H7 (cell line): Measurements from ENCODE around the gene NGFR. TPM values are rescaled to one million over a fixed set of nuclear protein-coding genes. Genes with fewer than 3 reads are reported as not detected.
"Not testable (repeated sequence)": the region's sequence is repeated elsewhere in the genome, so short reads cannot be mapped to it uniquely, and the experiment has no call there.

Source experiments
- DNase-seq: peaks from one replicate; pipeline ENCODE4 v3.0.0; 2012
- H3K27me3 ChIP-seq: 2 replicates; pipeline ENCODE4 v1.6.0; 2011; ENCODE audit warnings: mild to moderate bottlenecking, low read length; ENCODE audit not compliant: control insufficient read depth, insufficient read depth
- H3K36me3 ChIP-seq: replicated peaks from 2 replicates; pipeline ENCODE4 v1.5.1; 2011; ENCODE audit warnings: low read length; ENCODE audit not compliant: control insufficient read depth, insufficient read depth
- H3K4me3 ChIP-seq: 2 replicates; pipeline ENCODE4 v1.5.1; 2011; ENCODE audit warnings: low read depth, mild to moderate bottlenecking, control low read depth, low read length, moderate library complexity; ENCODE audit not compliant: insufficient read depth
- total RNA-seq: library from RNA; depleted of rRNA; stranded (reverse); fragments of >200 nt; shearing (Covaris generic); gene quantifications from 2 replicates; pipeline ENCODE4 v1.2.3, GENCODE V29; 2014

NGFR gene
- total RNA-seq, 1 experiment from 2014 or later = 8.7 TPM

GRCh38 chr17:49497148-49498028 is 2.3 kb downstream of the NGFR start:
- peaks cover 46% of the 10 kb centered on the region for H3K27me3 ChIP-seq
- DNase-seq = peak; percentile 92
- H3K36me3 ChIP-seq = no peaks in the 10 kb centered on the region
- H3K4me3 ChIP-seq = peak overlapping the region; percentile 69

GRCh38 chr17:49498029-49498615 is 3.0 kb downstream of the NGFR start:
- peaks cover 46% of the 10 kb centered on the region for H3K27me3 ChIP-seq
- H3K36me3 ChIP-seq = no peaks in the 10 kb centered on the region
- H3K4me3 ChIP-seq = peak overlapping the region; percentile 69
- DNase-seq = peak; percentile 85

GRCh38 chr17:49501496-49501895 is 6.4 kb downstream of the NGFR start:
- no peak for DNase-seq
- Histone ChIP-seq H3K27me3 (peaks cover 25% of the 10 kb centered on the region), H3K4me3 (no peak overlapping the region), H3K36me3 (no peaks in the 10 kb centered on the region)

- peaks cover 17% of the 10 kb centered on the region for H3K27me3 ChIP-seq
- H3K4me3 ChIP-seq = no peak overlapping the region
- DNase-seq = no peak
- H3K36me3 ChIP-seq = no peaks in the 10 kb centered on the region
Observed at GRCh38 chr17:49502254-49502653, 7.2 kb downstream of the NGFR start.

GRCh38 chr17:49502680-49503079 is 7.6 kb downstream of the NGFR start:
- not testable (repeated sequence) for H3K36me3 ChIP-seq, H3K4me3 ChIP-seq, DNase-seq
- H3K27me3 ChIP-seq = peaks cover 16% of the 10 kb centered on the region

GRCh38 chr17:49504369-49504768 is 9.3 kb downstream of the NGFR start:
- Histone ChIP-seq H3K4me3 (no peak overlapping the region), H3K27me3 (peaks cover 4% of the 10 kb centered on the region; the same call in 1 of the 2 replicates), H3K36me3 (no peaks in the 10 kb centered on the region)
- DNase-seq = no peak

GRCh38 chr17:49505854-49506253 is 10.8 kb downstream of the NGFR start:
- Histone ChIP-seq H3K36me3 (no peaks in the 10 kb centered on the region; the same call in 1 of the 2 replicates), H3K4me3 (no peak overlapping the region), H3K27me3 (peaks cover 4% of the 10 kb centered on the region; the same call in 1 of the 2 replicates)
- no peak for DNase-seq

- Histone ChIP-seq H3K27me3 (peaks cover 4% of the 10 kb centered on the region; the same call in 1 of the 2 replicates), H3K4me3 (no peak overlapping the region), H3K36me3 (no peaks in the 10 kb centered on the region; the same call in 1 of the 2 replicates)
- DNase-seq = no peak
Observed at GRCh38 chr17:49506282-49506681, 11.2 kb downstream of the NGFR start.

- no peak overlapping the region for H3K4me3 ChIP-seq
- peak; percentile 86 for DNase-seq
Observed at GRCh38 chr17:49508061-49508865, 13.2 kb downstream of the NGFR start.

GRCh38 chr17:49508866-49509587 is 13.9 kb downstream of the NGFR start:
- Histone ChIP-seq H3K36me3 (no peaks in the 10 kb centered on the region; the same call in 1 of the 2 replicates), H3K4me3 (no peak overlapping the region), H3K27me3 (peaks cover 4% of the 10 kb centered on the region; the same call in 1 of the 2 replicates)
- no peak for DNase-seq

More at GRCh38 chr17:49508061-49508865, 13.2 kb downstream of the NGFR start:
- H3K27me3 ChIP-seq = peaks cover 4% of the 10 kb centered on the region; the same call in 1 of the 2 replicates
- no peaks in the 10 kb centered on the region; the same call in 1 of the 2 replicates for H3K36me3 ChIP-seq

GRCh38 chr17:49509588-49509917 is 14.5 kb downstream of the NGFR start:
- Histone ChIP-seq H3K36me3 (no peaks in the 10 kb centered on the region; the same call in 1 of the 2 replicates), H3K4me3 (no peak overlapping the region), H3K27me3 (peaks cover 4% of the 10 kb centered on the region; the same call in 1 of the 2 replicates)
- DNase-seq = no peak

- no peak for DNase-seq
Observed at GRCh38 chr17:49510059-49510719, 15.1 kb downstream of the NGFR start.

GRCh38 chr17:49510720-49511110 is 15.6 kb downstream of the NGFR start:
- no peak for DNase-seq
- Histone ChIP-seq H3K4me3 (no peak overlapping the region), H3K27me3 (peaks cover 4% of the 10 kb centered on the region; the same call in 1 of the 2 replicates), H3K36me3 (no peaks in the 10 kb centered on the region; the same call in 1 of the 2 replicates)

More at GRCh38 chr17:49510059-49510719, 15.1 kb downstream of the NGFR start:
- no peak overlapping the region for H3K4me3 ChIP-seq
- no peaks in the 10 kb centered on the region; the same call in 1 of the 2 replicates for H3K36me3 ChIP-seq
- peaks cover 4% of the 10 kb centered on the region; the same call in 1 of the 2 replicates for H3K27me3 ChIP-seq
